ENCODE results near the gene WFDC13. TPM values are rescaled to one million over a fixed set of nuclear protein-coding genes. Genes with fewer than 3 reads are reported as not detected.
"Not testable (repeated sequence)": the region's sequence is repeated elsewhere in the genome, so short reads cannot be mapped to it uniquely, and the experiment has no call there.

The WFDC13 gene, protein sequence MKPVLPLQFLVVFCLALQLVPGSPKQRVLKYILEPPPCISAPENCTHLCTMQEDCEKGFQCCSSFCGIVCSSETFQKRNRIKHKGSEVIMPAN
- not detected for polyA plus RNA-seq (ENCODE audit: insufficient read length)

DNA sequence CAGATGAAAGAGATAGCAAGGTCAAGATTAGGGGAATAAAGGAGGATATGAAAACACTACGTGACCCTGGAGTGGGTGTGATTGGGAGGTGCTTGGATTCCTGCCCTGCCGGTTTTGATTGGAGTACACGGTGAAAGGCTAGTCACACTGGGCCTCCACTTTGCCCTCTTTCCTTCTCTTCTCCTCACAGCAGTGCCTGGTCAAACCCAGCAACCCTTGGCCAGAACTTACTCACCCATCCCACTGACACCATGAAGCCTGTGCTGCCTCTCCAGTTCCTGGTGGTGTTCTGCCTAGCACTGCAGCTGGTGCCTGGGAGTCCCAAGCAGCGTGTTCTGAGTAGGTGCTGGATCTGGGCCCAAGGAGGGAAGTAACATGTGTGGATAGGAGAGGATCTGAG lies at the start of gene WFDC13:
Gene WFDC13, plus strand, starts transcription at position 166 of the 400 bp plus-strand sequence. Its CDS starts 86 bp downstream, at position 252.
- DNase-seq (ENCODE audit: low read depth): no peak

DNA sequence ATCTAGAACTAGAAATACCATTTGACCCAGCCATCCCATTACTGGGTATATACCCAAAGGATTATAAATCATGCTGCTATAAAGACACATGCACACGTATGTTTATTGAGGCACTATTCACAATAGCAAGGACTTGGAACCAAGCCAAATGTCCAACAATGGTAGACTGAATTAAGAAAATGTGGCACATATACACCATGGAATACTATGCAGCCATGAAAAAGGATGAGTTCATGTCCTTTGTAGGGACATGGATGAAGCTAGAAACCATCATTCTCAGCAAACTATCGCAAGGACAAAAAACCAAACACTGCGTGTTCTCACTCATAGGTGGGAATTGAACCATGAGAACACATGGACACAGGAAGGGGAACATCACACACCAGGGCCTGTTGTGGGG lies 44.8 kb upstream of the WFDC13 start:
- not testable (repeated sequence) for DNase-seq (ENCODE audit: low read depth)

DNA sequence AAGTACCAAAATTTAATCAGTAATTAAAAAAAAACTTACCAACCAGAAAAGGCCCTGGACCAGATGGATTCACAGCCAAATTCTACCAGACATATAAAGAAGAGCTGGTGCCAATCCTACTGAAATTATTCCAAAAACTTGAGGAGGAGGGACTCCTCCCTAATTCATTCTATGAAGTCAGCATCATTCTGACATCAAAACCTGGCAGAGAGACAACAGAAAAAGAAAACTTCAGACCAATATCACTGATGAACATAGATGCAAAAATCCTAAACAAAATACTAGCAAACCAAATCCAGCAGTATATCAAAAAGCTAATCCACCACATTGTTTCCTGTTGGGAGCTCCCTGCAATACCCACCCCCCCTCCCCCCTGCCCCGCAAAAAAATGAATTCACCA lies 31.7 kb upstream of the WFDC13 start, which contains the start of gene WFDC11:
Gene WFDC11, minus strand, starts transcription at position 101 of the 400 bp plus-strand sequence. CDS start 19,639 bp downstream, outside the sequence.
- DNase-seq (ENCODE audit: low read depth): no peak

DNA sequence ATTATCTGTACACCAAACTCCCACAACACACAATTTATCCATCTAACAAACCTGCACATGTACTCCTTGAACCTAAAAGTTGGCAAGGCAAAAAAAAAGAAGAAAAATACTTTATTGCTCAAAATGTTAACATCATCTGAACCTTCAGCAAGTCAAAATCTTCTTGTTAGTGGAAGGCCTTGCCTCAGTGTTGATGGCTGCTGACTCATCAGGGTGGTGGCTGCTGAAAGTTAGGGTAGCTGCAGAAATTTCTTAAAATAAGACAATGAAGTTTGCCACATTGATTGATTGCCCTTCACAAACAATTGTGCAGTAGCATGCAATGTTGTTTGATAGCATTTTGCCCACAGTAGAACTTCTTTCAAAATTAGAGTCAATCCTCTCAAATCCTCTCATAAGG lies 29.1 kb upstream of the WFDC13 start:
- no peak for DNase-seq (ENCODE audit: low read depth)

DNA sequence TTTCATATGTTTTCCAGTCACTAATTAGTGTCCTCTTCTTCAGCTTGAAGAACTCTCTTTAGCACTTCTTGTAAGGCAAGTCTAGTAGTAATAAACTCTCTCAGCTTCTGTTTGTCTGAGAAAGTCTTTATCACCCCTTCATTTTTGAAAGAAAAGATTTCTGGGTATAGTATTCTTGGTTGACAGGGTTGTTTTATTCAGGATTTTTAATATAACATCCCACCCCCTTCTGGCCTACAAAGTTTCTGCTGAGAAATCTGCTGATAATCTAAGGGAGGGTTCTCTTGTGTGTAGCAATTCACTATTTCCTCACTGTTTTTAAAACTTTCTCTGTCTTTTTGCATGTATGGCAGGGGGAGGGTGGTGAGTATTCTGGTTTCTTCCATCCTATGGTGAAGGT lies 22.2 kb upstream of the WFDC13 start:
- DNase-seq (ENCODE audit: low read depth): no peak

DNA sequence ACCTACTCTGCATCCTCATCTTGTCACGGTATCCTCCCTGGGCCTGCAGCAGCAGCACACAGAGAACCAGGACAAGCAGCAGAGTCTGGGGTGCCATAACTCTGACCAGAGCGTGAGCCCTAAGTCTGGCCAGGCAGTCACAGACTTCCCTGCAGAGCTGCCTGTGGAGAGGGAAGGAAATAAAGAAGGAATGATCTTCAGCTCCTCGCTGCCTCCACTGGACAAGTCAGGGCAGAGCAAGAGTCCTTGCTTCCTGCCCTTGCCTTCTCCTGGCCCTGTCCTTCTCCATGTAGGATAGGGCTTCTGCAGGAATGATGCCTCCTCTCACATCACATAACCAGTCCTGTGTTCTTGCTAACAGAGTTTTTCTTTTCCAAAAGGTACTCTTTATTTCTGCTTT lies 15.9 kb upstream of the WFDC13 start:
- DNase-seq (ENCODE audit: low read depth): no peak

DNA sequence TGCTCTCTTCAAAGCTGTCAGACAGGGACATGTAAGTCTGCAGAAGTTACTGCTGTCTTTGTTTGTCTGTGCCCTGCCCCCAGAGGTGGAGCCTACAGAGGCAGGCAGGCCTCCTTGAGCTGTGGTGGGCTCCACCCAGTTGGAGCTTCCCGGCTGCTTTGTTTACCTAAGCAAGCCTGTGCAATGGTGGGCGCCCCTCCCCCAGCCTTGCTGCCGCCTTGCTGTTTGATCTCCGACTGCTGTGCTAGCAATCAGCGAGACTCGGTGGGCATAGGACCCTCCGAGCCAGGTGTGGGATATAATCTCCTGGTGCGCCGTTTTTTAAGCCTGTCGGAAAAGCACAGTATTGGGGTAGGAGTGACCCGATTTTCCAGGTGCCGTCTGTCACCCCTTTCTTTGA lies 8.5 kb upstream of the WFDC13 start:
- DNase-seq (ENCODE audit: low read depth): not testable (repeated sequence)

DNA sequence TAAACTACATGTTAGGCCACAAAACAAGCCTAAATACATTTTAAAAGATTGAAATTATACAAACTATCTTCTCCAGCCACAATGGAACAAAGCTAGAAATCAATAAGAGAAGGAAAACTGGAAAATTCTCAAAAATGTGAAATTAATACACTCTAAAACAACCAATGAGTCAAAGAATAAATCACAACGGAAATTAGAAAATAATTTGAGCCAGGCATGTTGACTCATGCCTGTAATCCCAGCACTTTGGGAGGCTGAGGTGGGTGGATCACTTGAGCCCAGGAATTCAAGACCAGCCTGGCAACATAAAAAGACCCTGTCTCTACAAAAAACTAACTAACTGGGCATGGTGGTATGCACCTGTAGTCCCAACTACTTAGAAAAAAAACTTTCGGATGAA lies 6.3 kb upstream of the WFDC13 start:
- no peak for DNase-seq (ENCODE audit: low read depth)

DNA sequence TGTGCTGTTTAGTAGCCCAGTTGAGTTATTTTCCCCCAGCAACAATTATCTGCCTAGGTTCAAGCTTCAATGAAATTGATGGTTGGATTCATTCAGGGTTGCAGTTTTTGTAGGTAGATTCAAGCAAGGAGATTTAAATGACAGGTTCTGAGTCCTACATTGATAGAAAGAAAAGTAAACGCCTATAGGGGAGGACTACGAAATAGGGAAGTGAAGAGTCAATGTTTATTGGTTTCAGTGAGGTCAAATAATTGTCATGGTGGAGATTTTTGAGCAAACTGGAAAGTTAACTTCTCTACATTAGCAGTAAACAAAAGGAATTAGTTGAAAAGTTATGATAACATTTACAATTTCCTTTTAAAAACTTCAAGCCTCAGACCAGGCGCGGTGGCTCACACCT lies 734 bp upstream of the WFDC13 start:
- DNase-seq (ENCODE audit: low read depth): no peak

DNA sequence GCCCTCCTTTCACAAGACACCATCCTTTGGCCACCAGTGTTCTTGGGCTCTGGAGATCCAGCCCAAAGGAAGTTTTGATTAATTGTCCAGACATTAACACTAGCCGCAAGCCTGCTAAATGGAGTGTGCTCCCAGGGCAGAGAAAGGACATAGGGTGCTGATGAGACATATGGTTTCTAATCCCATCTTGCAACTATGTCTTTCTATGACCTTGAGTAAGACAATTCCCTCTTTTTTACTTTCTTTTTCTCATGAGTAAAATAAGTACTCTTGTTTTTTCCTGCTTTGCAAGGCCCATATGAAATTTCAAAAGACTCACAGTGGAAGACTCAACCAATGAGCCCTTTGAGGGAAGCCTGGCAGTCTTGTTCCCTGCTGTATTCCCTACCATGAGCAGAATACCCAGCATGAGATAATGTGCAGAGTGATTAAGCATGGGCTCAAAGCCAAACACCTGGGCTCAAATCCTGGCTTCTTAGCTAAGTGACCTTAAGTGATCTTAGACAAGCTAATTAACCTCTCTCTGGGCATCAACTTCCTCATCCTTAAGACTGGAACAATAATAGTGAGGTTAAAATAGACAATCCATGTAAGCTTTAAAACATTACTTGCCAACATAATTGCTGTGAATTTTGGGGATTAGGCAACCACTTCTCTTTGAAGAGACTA lies 3.3 kb downstream of the WFDC13 start, which contains the start of gene WFDC10B:
Gene WFDC10B, minus strand, starts transcription at position 51 of the 669 bp plus-strand sequence. CDS start 19,027 bp downstream, outside the sequence.
- no peak for DNase-seq (ENCODE audit: low read depth)

DNA sequence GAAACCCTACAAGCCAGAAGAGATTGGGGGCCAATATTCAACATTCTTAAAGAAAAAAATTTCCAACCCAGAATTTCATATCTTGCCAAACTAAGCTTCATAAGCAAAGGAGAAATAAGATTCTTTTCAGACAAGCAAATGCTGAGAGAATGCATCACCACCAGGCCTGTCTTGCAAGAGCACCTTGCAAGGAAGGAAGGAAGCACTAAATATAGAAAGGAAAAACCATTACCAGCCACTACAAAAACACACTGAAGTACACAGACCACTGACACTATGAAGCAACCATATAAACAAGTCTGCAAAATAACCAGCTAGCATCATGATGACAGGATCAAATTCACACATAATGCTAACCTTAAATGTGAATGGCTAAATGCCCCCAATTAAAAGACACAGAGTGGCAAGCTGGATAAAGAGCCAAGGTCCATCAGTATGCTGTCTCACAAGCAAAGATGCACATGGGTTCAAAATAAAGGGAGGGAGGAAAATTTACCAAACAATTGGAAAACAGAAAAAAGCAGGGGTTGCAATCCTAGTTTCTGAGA lies 14.4 kb downstream of the WFDC13 start:
- DNase-seq (ENCODE audit: low read depth): not testable (repeated sequence)

DNA sequence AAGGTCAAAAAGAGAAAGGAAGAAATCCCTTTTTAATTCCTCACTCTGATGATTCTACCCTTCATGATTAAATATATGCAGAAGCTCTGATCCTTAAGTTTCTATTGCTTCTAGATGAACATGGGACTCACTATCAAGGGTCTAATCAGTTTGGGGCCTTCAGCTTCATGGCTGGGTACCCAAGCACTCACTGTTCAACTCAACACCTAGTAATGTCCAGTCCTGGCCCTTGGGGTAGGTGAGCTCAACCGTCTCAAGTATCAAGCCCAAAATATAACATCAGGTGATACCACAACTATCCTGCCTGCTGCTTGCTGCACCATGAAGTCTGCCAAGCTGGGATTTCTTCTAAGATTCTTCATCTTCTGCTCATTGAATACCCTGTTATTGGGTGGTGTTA lies 20.2 kb downstream of the WFDC13 start, which contains the start of gene SPINT4:
Gene SPINT4, plus strand, starts transcription at position 301 of the 400 bp plus-strand sequence. Its CDS starts 21 bp downstream, at position 322.
- no peak for DNase-seq (ENCODE audit: low read depth)

DNA sequence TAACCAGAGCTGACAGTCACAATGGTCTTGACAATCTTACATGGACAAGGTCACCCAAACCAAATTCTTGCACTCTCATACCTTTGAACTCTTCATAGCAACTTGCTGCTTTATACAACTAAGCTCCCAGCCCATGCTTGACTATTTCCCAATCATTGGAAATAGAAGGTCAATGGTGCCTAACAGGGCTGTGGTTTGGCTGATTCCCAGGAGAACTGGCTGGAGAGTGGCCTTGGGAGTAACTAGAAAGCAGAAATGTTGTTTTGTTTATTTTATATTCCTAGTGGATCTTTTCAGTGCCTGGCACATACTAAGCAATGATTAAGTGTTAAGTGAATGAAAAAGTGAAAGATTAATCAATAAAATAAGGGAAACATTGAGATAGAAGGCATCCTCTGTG lies 23.3 kb downstream of the WFDC13 start:
- no peak for DNase-seq (ENCODE audit: low read depth)

DNA sequence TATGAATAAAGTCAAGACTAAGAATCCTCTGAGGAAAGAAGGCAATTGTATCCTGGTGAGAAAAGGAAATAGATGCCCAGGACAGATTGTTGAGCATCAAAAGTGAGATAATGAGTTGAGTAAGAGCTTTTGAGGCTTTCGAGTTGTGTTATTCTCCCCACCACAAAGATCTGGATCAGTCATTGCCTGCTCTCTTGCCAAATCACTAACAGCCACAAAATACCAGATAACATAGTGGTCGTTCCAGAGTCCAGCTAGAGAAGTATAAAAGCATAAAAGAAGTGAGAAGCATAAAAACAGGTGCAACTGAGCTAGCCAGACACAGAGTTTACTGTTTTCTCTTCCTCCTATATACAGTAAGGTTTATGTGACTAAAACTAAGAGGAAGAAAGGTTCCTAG lies 25.2 kb downstream of the WFDC13 start:
- no peak for DNase-seq (ENCODE audit: low read depth)

DNA sequence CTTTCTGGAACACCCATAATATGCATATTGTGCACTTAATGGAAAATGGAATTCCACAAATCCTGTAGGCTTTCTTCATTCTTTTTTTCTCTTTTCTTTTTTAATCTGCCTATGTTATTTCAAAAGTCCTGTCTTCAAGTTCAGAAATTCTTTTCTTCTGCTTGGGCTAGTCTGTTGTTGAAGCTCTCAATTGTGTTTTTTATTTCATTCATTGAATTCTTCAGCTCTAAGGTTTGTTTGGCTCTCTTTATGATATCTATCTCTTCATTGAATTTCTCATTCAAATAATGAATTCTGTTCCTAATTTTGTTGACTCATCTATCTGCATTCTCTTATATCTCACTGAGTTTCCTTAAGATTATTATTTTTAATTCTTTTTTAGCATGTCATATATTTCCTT lies 30.4 kb downstream of the WFDC13 start:
- DNase-seq (ENCODE audit: low read depth): no peak

DNA sequence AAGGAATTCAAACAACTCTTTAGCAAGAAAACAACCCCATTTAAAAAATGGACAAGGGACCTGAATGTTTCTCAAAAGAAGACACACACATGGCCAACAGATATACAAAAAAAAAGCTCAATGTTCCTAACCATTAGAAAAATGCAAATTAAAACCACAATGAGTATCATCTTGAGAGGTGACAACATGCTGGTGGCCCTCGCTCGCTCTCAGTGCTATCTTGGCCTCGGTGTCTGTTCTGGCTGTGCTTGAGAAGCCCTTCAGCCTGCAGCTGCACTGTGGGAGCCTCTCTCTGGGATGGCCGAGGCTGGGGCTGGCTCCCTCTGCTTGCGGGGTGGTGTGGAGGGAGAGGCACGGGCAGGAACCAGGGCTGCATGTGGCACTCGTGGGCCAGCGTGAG lies 33.7 kb downstream of the WFDC13 start:
- DNase-seq (ENCODE audit: low read depth): no peak

DNA sequence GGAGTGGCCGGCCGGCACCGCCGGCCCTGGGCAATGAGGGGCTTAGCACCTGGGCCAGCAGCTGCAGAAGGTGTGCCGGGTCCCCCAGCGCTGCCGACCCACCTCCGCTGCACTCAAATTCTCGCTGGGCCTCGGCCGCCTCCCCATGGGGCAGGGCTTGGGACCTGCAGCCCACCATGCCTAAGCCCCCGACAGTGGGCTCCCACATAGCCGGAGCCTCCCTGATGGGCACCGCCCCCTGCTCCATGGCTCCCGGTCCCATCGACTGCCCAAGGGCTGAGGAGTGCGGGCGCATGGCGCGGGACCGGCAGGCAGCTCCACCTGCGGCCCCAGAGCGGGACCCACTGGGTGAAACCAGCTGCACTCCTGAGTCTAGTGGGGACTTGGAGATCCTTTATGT lies 34.1 kb downstream of the WFDC13 start:
- no peak for DNase-seq (ENCODE audit: low read depth)

DNA sequence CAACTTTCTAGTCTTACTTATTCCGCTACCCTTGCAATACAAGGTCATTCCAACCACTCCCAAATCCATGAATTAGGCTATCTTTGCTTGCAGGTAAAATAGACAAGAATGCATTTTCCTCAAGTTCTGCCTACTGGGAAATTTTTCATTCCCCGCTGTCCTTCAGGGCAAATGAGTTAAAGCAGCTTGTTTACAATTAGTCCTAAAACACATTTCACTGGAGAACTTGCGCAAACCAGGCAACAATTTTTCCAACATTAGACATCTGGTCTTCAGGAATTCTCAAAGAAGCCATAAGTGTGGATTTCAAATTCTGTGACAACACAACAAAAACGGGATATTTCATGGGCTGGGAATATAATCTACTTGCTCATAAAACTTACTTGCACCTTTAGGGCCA lies 40.8 kb downstream of the WFDC13 start:
- no peak for DNase-seq (ENCODE audit: low read depth)

DNA sequence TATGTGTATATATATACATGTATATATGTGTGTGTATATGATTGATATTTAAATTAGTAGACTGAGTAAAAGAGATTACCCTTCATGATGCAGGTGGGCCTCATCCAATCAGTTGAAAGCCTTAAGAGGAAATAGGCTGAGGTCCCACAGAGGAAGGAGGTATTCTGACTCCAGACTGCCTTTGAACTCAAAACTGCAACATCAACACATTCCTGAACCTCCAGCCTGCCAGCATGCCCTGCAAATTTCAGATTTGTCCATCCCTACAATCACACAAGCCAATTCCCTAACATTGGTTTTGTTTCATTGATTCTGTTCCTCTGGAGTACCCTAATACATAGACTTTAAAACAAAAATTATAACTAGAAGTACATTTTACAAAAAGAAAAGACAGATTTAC lies 43.2 kb downstream of the WFDC13 start:
- no peak for DNase-seq (ENCODE audit: low read depth)

DNA sequence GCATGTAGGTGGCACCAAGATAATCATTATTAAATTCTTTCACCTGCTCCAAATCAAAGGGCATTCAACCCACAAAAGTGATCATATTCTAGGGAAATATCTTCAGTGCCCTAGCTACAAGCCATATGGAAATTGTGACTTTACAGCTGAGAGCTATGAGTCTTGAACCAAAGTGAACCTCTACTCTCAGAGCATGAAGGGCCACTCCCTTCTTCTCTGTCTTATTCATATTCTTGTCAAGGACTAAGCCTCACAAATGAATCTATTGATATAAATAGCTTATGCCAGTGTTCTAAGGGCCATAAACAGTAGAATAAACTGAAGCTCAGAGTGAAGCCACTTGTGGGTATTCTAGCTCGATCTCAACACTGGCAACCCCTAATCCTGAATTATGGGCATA lies 49.9 kb downstream of the WFDC13 start:
- DNase-seq (ENCODE audit: low read depth): no peak

DNA sequence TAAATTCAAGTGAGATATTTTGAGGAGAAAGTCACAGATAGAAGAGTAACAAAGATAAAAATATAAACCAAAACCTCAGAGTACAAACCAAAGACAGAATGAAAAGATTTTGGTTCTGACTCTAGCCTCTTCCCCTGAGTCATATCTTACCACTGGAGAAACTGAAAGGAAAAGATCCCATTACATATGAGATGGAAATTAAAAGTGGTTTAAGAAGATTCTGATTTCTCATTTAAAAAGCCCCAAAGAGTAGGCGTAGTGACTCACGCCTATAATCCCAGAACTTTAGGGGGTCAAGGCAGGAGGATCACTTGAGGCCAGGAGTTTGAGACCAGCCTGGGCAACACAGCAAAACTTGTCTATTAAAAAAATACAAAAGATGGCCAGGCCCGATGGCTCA lies 50.9 kb downstream of the WFDC13 start:
- no peak for DNase-seq (ENCODE audit: low read depth)

DNA sequence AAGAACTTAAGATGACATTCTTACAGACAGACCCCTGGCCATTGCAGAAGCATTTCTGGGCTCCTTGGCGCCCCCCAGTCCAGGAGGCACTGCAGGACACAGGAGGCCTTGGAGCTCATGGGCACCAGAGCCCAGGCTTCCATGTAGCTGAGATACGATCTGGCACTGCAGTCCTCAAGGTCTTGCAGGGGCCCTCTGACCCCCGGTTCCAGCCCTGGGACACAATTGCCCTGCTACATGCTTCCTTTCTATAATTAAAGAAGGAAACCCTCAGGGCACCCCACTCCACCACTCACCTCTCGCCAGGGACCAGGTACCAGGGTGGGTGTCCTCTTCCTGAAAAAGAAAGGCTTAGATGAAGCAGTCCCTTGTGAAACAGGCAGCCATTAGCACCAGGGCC lies 56.3 kb downstream of the WFDC13 start:
- DNase-seq (ENCODE audit: low read depth): no peak
